ENCODE measurements around the gene MAST2. TPM values are rescaled to one million over a fixed set of nuclear protein-coding genes. Genes with fewer than 3 reads are reported as not detected.

MAST2 gene
- total RNA-seq, 6 experiments from 2014 or later: 27.8 to 40.7 (median 29.7) TPM

- H3K4me3 Mint-ChIP-seq: no peak overlapping the region
- H3K27ac Mint-ChIP-seq: no peak overlapping the region
- no peaks in the 10 kb centered on the region for H3K27me3 Mint-ChIP-seq (ENCODE audit: insufficient read depth)
- DNase-seq: no peak
- peaks cover 17% of the 10 kb centered on the region; the same call in 1 of the 2 replicates for H3K36me3 Mint-ChIP-seq (ENCODE audit: low read depth)
- peaks cover 20% of the 10 kb centered on the region for H3K4me1 Mint-ChIP-seq (ENCODE audit: low read depth)
- no peaks in the 10 kb centered on the region for H3K9me3 Mint-ChIP-seq
- no peak for TF ChIP-seq CTCF (IDR thresholded peaks at IDR 0.05)
Measured at GRCh38 chr1:45973121-45973520, 169.7 kb downstream of the MAST2 start.

- Mint-ChIP-seq H3K4me1 (ENCODE audit: low read depth) (peaks cover 16% of the 10 kb centered on the region), H3K27ac (no peak overlapping the region), H3K27me3 (ENCODE audit: insufficient read depth) (peaks cover 1% of the 10 kb centered on the region; the same call in 1 of the 2 replicates), H3K4me3 (no peak overlapping the region), H3K36me3 (ENCODE audit: low read depth) (peaks cover 17% of the 10 kb centered on the region; the same call in 1 of the 2 replicates), H3K9me3 (no peaks in the 10 kb centered on the region)
- no peak for DNase-seq
- TF ChIP-seq CTCF (IDR thresholded peaks at IDR 0.05): no peak
Measured at GRCh38 chr1:45974541-45975269, 171.3 kb downstream of the MAST2 start.

- peaks cover 12% of the 10 kb centered on the region for H3K4me1 Mint-ChIP-seq (ENCODE audit: low read depth)
- H3K27me3 Mint-ChIP-seq (ENCODE audit: insufficient read depth): peaks cover 1% of the 10 kb centered on the region; the same call in 1 of the 2 replicates
- no peak overlapping the region for H3K27ac Mint-ChIP-seq
- TF ChIP-seq CTCF (IDR thresholded peaks at IDR 0.05): no peak
- peaks cover 17% of the 10 kb centered on the region for H3K36me3 Mint-ChIP-seq (ENCODE audit: low read depth)
- H3K9me3 Mint-ChIP-seq: peaks cover 8% of the 10 kb centered on the region
- H3K4me3 Mint-ChIP-seq: no peak overlapping the region
- no peak for DNase-seq
Measured at GRCh38 chr1:45976623-45977022, 173.2 kb downstream of the MAST2 start.

GRCh38 chr1:45979074-45979777 is 175.8 kb downstream of the MAST2 start:
- no peak for DNase-seq
- Mint-ChIP-seq H3K4me1 (ENCODE audit: low read depth) (peaks cover 16% of the 10 kb centered on the region), H3K36me3 (ENCODE audit: low read depth) (peaks cover 11% of the 10 kb centered on the region), H3K4me3 (no peak overlapping the region), H3K27me3 (ENCODE audit: insufficient read depth) (peaks cover 1% of the 10 kb centered on the region; the same call in 1 of the 2 replicates), H3K27ac (no peak overlapping the region), H3K9me3 (peaks cover 8% of the 10 kb centered on the region)
- no peak for TF ChIP-seq CTCF (IDR thresholded peaks at IDR 0.05)

GRCh38 chr1:45979778-45980176 is 176.4 kb downstream of the MAST2 start:
- peaks cover 11% of the 10 kb centered on the region for H3K36me3 Mint-ChIP-seq (ENCODE audit: low read depth)
- TF ChIP-seq CTCF (IDR thresholded peaks at IDR 0.05): no peak
- H3K4me3 Mint-ChIP-seq: no peak overlapping the region
- H3K4me1 Mint-ChIP-seq (ENCODE audit: low read depth): peaks cover 16% of the 10 kb centered on the region
- H3K27me3 Mint-ChIP-seq (ENCODE audit: insufficient read depth): peaks cover 1% of the 10 kb centered on the region; the same call in 1 of the 2 replicates
- peaks cover 8% of the 10 kb centered on the region for H3K9me3 Mint-ChIP-seq
- H3K27ac Mint-ChIP-seq: no peak overlapping the region
- no peak for DNase-seq

Measured in HFFc6 (cell line).